H1 (cell line): ENCODE data around the gene RFFL. TPM values are rescaled to one million over a fixed set of nuclear protein-coding genes. Genes with fewer than 3 reads are reported as not detected.

ENCODE experiments used
- CTCF ChIA-PET: fragments of 300-600 bp; sonication (Branson Sonifier 250); formaldehyde crosslinking; loops from one replicate; lab custom pipeline; 2021; ENCODE audit not compliant: partially characterized antibody; lab: Charles Lee
- POLR2A ChIA-PET: fragments of 300-600 bp; sonication (Branson Sonifier 250); formaldehyde crosslinking; loops from one replicate; lab custom pipeline; 2021; ENCODE audit warnings: inconsistent platforms; ENCODE audit not compliant: partially characterized antibody; lab: Charles Lee
- DNase-seq, 2 experiments: peaks; one replicate each; pipeline versions ENCODE4 v3.0.0 to v3.0.0-alpha.2; 2010 to 2022; ENCODE audit warnings: low spot score in 2 of 2, low read depth in 1 of 2, mixed read lengths in 1 of 2
- FAIRE-seq: peaks from 2 replicates; lab custom pipeline; 2011; peaks lifted over from hg19 to GRCh38; lab: Jason Lieb, UNC
- H2AFZ ChIP-seq: 2 replicates; pipeline ENCODE4 v1.8.1; 2012; ENCODE audit warnings: low read length, inconsistent platforms
- H2AK5ac ChIP-seq: 2 replicates; pipeline ENCODE4 v1.6.1; 2013; ENCODE audit warnings: low read depth, low read length
- H2BK120ac ChIP-seq: replicated peaks from 2 replicates; pipeline ENCODE3; 2013; ENCODE audit warnings: low read depth, low read length, inconsistent platforms
- H2BK12ac ChIP-seq: 2 replicates; pipeline ENCODE4 v1.6.1; 2013; ENCODE audit warnings: low read depth, low read length
- H2BK15ac ChIP-seq: 2 replicates; pipeline ENCODE4 v1.6.1; 2013; ENCODE audit warnings: low read length
- H2BK20ac ChIP-seq: 2 replicates; pipeline ENCODE4 v1.6.1; 2013; ENCODE audit warnings: low read length
- H2BK5ac ChIP-seq: 2 replicates; pipeline ENCODE4 v1.6.1; 2013; ENCODE audit warnings: low read depth, low read length
- H3K14ac ChIP-seq: 2 replicates; pipeline ENCODE4 v1.6.1; 2013; ENCODE audit warnings: inconsistent platforms; ENCODE audit not compliant: insufficient read length
- H3K18ac ChIP-seq: 2 replicates; pipeline ENCODE4 v1.6.1; 2013; ENCODE audit warnings: low read length; ENCODE audit errors: extremely low read depth
- H3K23ac ChIP-seq: 2 replicates; pipeline ENCODE4 v1.6.1; 2013; ENCODE audit warnings: inconsistent platforms; ENCODE audit not compliant: insufficient read length
- H3K23me2 ChIP-seq: 2 replicates; pipeline ENCODE4 v1.6.1; 2013; ENCODE audit warnings: low read depth, low read length
- H3K27ac ChIP-seq: 2 replicates; pipeline ENCODE4 v1.6.1; 2011; ENCODE audit warnings: low read depth, low read length, inconsistent platforms
- H3K27me3 ChIP-seq, 4 experiments: replicated peaks in 1 of 4; 1 replicate in 1 of 4; 2 replicates in 3 of 4; pipeline versions ENCODE4 v1.6.1 to v1.8.1; 2011 to 2013; ENCODE audit warnings: low read length in 3 of 4, mild to moderate bottlenecking in 3 of 4, inconsistent platforms in 2 of 4, mixed read lengths in 2 of 4, moderate library complexity in 1 of 4; ENCODE audit not compliant: control insufficient read depth in 3 of 4, insufficient read depth in 3 of 4; ENCODE audit errors: extremely low read depth in 1 of 4
- H3K36me3 ChIP-seq, 4 experiments: 2 replicates each; pipeline versions ENCODE4 v1.6.1 to v1.8.1; 2011 to 2013; ENCODE audit warnings: mild to moderate bottlenecking in 4 of 4, low read length in 3 of 4, moderate library complexity in 2 of 4, control low read depth in 1 of 4, inconsistent platforms in 1 of 4; ENCODE audit not compliant: insufficient read depth in 4 of 4, control insufficient read depth in 2 of 4
- H3K4ac ChIP-seq: replicated peaks from 2 replicates; pipeline ENCODE3; 2013; ENCODE audit warnings: low read length, low read depth, mixed read lengths, inconsistent platforms; ENCODE audit not compliant: insufficient read length
- H3K4me1 ChIP-seq, 4 experiments: replicated peaks in 1 of 4; 1 replicate in 1 of 4; 2 replicates in 3 of 4; pipeline versions ENCODE4 v1.6.1 to v1.8.1; 2011 to 2013; ENCODE audit warnings: low read length in 3 of 4, inconsistent platforms in 2 of 4, mixed read lengths in 1 of 4; ENCODE audit not compliant: insufficient read depth in 4 of 4, control insufficient read depth in 3 of 4
- H3K4me2 ChIP-seq, 2 experiments: 2 replicates each; pipeline versions ENCODE4 v1.6.1 to v1.8.1; 2011 to 2013; ENCODE audit warnings: low read depth in 2 of 2, low read length in 2 of 2, control low read depth in 1 of 2, inconsistent platforms in 1 of 2, mild to moderate bottlenecking in 1 of 2; ENCODE audit not compliant: insufficient read depth in 1 of 2
- H3K4me3 ChIP-seq, 4 experiments: fragments of 200-600, 300-600 bp in 1 of 4; sonication (generic), shearing (Covaris generic), sonication (Bioruptor Twin) in 1 of 4; 2 replicates each; pipeline versions ENCODE4 v1.5.1 to v1.8.1; 2011 to 2016; ENCODE audit warnings: low read length in 4 of 4, low read depth in 3 of 4, control low read depth in 2 of 4, inconsistent platforms in 2 of 4, mild to moderate bottlenecking in 2 of 4, mixed read lengths in 1 of 4, moderate library complexity in 1 of 4; ENCODE audit not compliant: insufficient read depth in 2 of 4; ENCODE audit errors: extremely low read depth in 1 of 4
- H3K56ac ChIP-seq: replicated peaks from 2 replicates; pipeline ENCODE3; 2013; ENCODE audit warnings: low read depth, mild to moderate bottlenecking, mixed read lengths, low read length, inconsistent platforms; ENCODE audit not compliant: insufficient read length
- H3K79me1 ChIP-seq: 2 replicates; pipeline ENCODE4 v1.6.1; 2013; ENCODE audit warnings: low read depth, low read length, control low read depth
- H3K79me2 ChIP-seq, 2 experiments: 2 replicates each; pipeline versions ENCODE4 v1.6.1 to v1.8.1; 2012 to 2013; ENCODE audit warnings: low read length in 2 of 2, mild to moderate bottlenecking in 2 of 2, inconsistent platforms in 1 of 2; ENCODE audit not compliant: insufficient read depth in 2 of 2, control insufficient read depth in 1 of 2
- H3K9ac ChIP-seq, 4 experiments: replicated peaks in 1 of 4; 1 replicate in 1 of 4; 2 replicates in 3 of 4; pipeline versions ENCODE4 v1.6.1 to v1.8.1; 2011 to 2013; ENCODE audit warnings: low read depth in 3 of 4, low read length in 3 of 4, control low read depth in 2 of 4, mild to moderate bottlenecking in 2 of 4, moderate library complexity in 2 of 4, inconsistent platforms in 1 of 4; ENCODE audit errors: extremely low read depth in 1 of 4
- H3K9me3 ChIP-seq, 2 experiments: 2 replicates each; pipeline versions ENCODE4 v1.6.1 to v1.8.1; 2012 to 2013; ENCODE audit warnings: mild to moderate bottlenecking in 2 of 2, moderate library complexity in 2 of 2, control low read depth in 1 of 2, inconsistent platforms in 1 of 2, low read depth in 1 of 2, low read length in 1 of 2, mixed read lengths in 1 of 2; ENCODE audit not compliant: insufficient read depth in 2 of 2
- H4K20me1 ChIP-seq, 2 experiments: replicated peaks in 1 of 2; 2 replicates each; pipeline versions ENCODE3 to v1.8.1; 2011 to 2013; ENCODE audit warnings: inconsistent platforms in 2 of 2, low read length in 2 of 2, mild to moderate bottlenecking in 1 of 2; ENCODE audit not compliant: insufficient read depth in 2 of 2, control insufficient read depth in 1 of 2
- H4K5ac ChIP-seq: 2 replicates; pipeline ENCODE4 v1.6.1; 2013; ENCODE audit warnings: low read length, low read depth, mixed read lengths, inconsistent platforms; ENCODE audit not compliant: insufficient read length
- H4K8ac ChIP-seq: 2 replicates; pipeline ENCODE4 v1.8.0; 2013; ENCODE audit warnings: mild to moderate bottlenecking, moderate library complexity, low read length, inconsistent platforms; ENCODE audit not compliant: insufficient read depth; ENCODE audit errors: extremely low read depth
- H4K91ac ChIP-seq: replicated peaks from 2 replicates; pipeline ENCODE3; 2013; ENCODE audit warnings: low read length, mixed read lengths, inconsistent platforms; ENCODE audit not compliant: insufficient read length
- ASH2L ChIP-seq: fragments of 200-600, 300-600 bp; sonication (generic); IDR thresholded peaks from one replicate; pipeline ENCODE4 v1.7.1; 2017; ENCODE audit warnings: low read length
- EGR1 ChIP-seq: IDR thresholded peaks from 2 replicates; pipeline ENCODE4 v1.6.1; 2011; ENCODE audit warnings: low read depth, low read length, borderline replicate concordance
- POLR2A ChIP-seq, 2 experiments: IDR thresholded peaks; 1 replicate in 1 of 2; 2 replicates in 1 of 2; pipeline ENCODE4 v1.6.1; 2011; ENCODE audit warnings: low read depth in 2 of 2, low read length in 2 of 2, mild to moderate bottlenecking in 2 of 2; ENCODE audit errors: control extremely low read depth in 1 of 2
- POU5F1 ChIP-seq: IDR thresholded peaks from 2 replicates; pipeline ENCODE4 v1.6.1; 2011; ENCODE audit warnings: low read depth, mild to moderate bottlenecking, low read length, moderate library complexity
- USF2 ChIP-seq: IDR thresholded peaks from 2 replicates; pipeline ENCODE4 v1.6.1; 2011; ENCODE audit warnings: low read length, improper control_type of control experiment
- YY1 ChIP-seq: IDR thresholded peaks from 2 replicates; pipeline ENCODE4 v1.6.1; 2011; ENCODE audit warnings: low read depth, mild to moderate bottlenecking, low read length
- WGBS, 2 experiments: shearing (Covaris generic) in 1 of 2; methylation state at CpG; one replicate each; pipeline versions ENCODE4 v1.1.6 to v1.1.7; 2013 to 2015; ENCODE audit warnings: low lambda C conversion rate in 2 of 2, mixed read lengths in 2 of 2, inconsistent platforms in 1 of 2, low coverage in 1 of 2, missing lambda C conversion rate in 1 of 2; ENCODE audit not compliant: insufficient replicate concordance in 2 of 2, insufficient coverage in 1 of 2, insufficient read length in 1 of 2; ENCODE audit errors: extremely low coverage in 1 of 2, missing lambda C conversion rate in 1 of 2; 5-methylcytosine and 5-hydroxymethylcytosine counted together
- polyA plus RNA-seq, 7 experiments: library from polyadenylated mRNA; depleted of rRNA in 3 of 7; stranded (reverse) in 5 of 7; unstranded in 2 of 7; fragments of >200 nt in 5 of 7; fragments of 200-250 nt in 2 of 7; gene quantifications; 1 replicate in 5 of 7; 2 replicates in 1 of 7; 4 replicates in 1 of 7; pipeline versions ENCODE4 v1.2.1 to v1.2.3, GENCODE V29; 2011 to 2013; ENCODE audit warnings: missing spikeins in 2 of 7, mixed read lengths in 2 of 7
- total RNA-seq: library from RNA; stranded (reverse); fragmentation: NEBNext Ultra II Directional; extraction: Animal tissue kit (Norgen Biotek cat#: 25700); gene quantifications from 2 replicates; pipeline ENCODE4 v1.2.1, GENCODE V29; 2021

Gene RFFL
- total and polyA plus RNA-seq, 2 of the 8 experiments (the other 6 are each of a cell fraction or from before 2014, with no cell fraction given), result 14.0 to 24.5 TPM

GRCh38 chr17:35073183-35073790 lies 9.8 kb upstream of the RFFL start:
- H3K18ac ChIP-seq, result no peak overlapping the region
- no peak overlapping the region for H3K14ac ChIP-seq
- TF ChIP-seq POU5F1, result no peak
- no peak for TF ChIP-seq EGR1
- TF ChIP-seq YY1, result no peak
- no peak for TF ChIP-seq ASH2L
- no peak for TF ChIP-seq POLR2A (IDR thresholded peaks at IDR 0.05; ENCODE audit: control extremely low read depth in 1 of 2, low read depth in 2 of 2, low read length in 2 of 2)
- TF ChIP-seq USF2, result no peak
- no peaks in the 10 kb centered on the region for H3K27me3 ChIP-seq
- H2AK5ac ChIP-seq, result no peak overlapping the region
- no peak overlapping the region for H3K9ac ChIP-seq
- no peaks in the 10 kb centered on the region for H3K23me2 ChIP-seq
- H3K23ac ChIP-seq, result no peak overlapping the region
- no peak for DNase-seq
- no peak overlapping the region for H2BK5ac ChIP-seq
- H3K36me3 ChIP-seq, result no peaks in the 10 kb centered on the region
- ChIA-PET CTCF (interaction anchor here (1.0 to 1.2 kb wide), 2 partner anchors 9 to 14 kb away, joined by 3 read pairs; no protein-coding TSS in a partner anchor), POLR2A (interaction anchor here (0.9 to 1.4 kb wide), 2 partner anchors 15 to 60 kb away, joined by 3 read pairs; no protein-coding TSS in a partner anchor)
- peaks cover 0 to 2% of the 10 kb centered on the region in 2 experiments; a peak in 2 of 4 replicates for H3K79me2 ChIP-seq
- H4K5ac ChIP-seq, result no peak overlapping the region
- no peaks in the 10 kb centered on the region for H3K79me1 ChIP-seq
- no peak overlapping the region for H3K27ac ChIP-seq
- H3K56ac ChIP-seq, result no peak overlapping the region
- H3K9me3 ChIP-seq, result no peaks in the 10 kb centered on the region
- no peak overlapping the region for H2BK12ac ChIP-seq
- H2BK15ac ChIP-seq, result no peak overlapping the region
- H4K20me1 ChIP-seq, result no peaks in the 10 kb centered on the region
- H3K4me1 ChIP-seq, result 0 out of 7 replicates have a peak, but pooled peaks cover 0 to 2% (median 0%) of the 10 kb centered on the region in 4 experiments
- no peak overlapping the region for H2AFZ ChIP-seq
- 86% methylated on average over 3 of the region's 3 CpGs; no CpG with 5 or more reads in 1 of the 2 experiments for WGBS, 2 experiments
- H3K4ac ChIP-seq, result no peak overlapping the region
- H3K4me3 ChIP-seq, result no peak overlapping the region
- no peak overlapping the region for H2BK20ac ChIP-seq
- no peak overlapping the region for H4K91ac ChIP-seq
- FAIRE-seq, result no peak
- no peak overlapping the region for H2BK120ac ChIP-seq
- no peak overlapping the region for H4K8ac ChIP-seq
- H3K4me2 ChIP-seq, result no peak overlapping the region
